HEK293 (cell line): ENCODE data around the gene RILPL1.
A peak's percentile ranks its signal among the peaks of the same experiment; 100 is the strongest.

Experiments used
- CTCF ChIP-seq: fragments of 450-650 bp; formaldehyde crosslinking; IDR thresholded peaks from 2 replicates; pipeline ENCODE4 v1.5.1; 2016; ENCODE audit warnings: missing biosample characterization, missing genetic modification characterization
- HIC1 ChIP-seq: fragments of 450-650 bp; formaldehyde crosslinking; IDR thresholded peaks from 2 replicates; pipeline ENCODE4 v1.5.1; 2016; ENCODE audit warnings: missing biosample characterization, missing genetic modification characterization
- KLF9 ChIP-seq: fragments of 450-650 bp; formaldehyde crosslinking; IDR thresholded peaks from 2 replicates; pipeline ENCODE4 v1.5.1; 2016; ENCODE audit warnings: missing biosample characterization, missing genetic modification characterization, low read depth
- RBAK ChIP-seq: fragments of 450-650 bp; formaldehyde crosslinking; IDR thresholded peaks from 2 replicates; pipeline ENCODE4 v1.5.1; 2016; ENCODE audit warnings: missing biosample characterization, missing genetic modification characterization
- SCRT1 ChIP-seq: fragments of 450-650 bp; formaldehyde crosslinking; IDR thresholded peaks from 2 replicates; pipeline ENCODE4 v1.5.1; 2016; ENCODE audit warnings: missing biosample characterization, missing genetic modification characterization, borderline replicate concordance
- ZBTB20 ChIP-seq: fragments of 450-650 bp; formaldehyde crosslinking; IDR thresholded peaks from 2 replicates; pipeline ENCODE4 v1.5.1; 2016; ENCODE audit warnings: missing biosample characterization, missing genetic modification characterization
- ZBTB7A ChIP-seq: fragments of 450-650 bp; formaldehyde crosslinking; IDR thresholded peaks from 2 replicates; pipeline ENCODE4 v1.5.1; 2016; ENCODE audit warnings: low read depth, missing biosample characterization, missing genetic modification characterization
- ZFP3 ChIP-seq: fragments of 450-650 bp; formaldehyde crosslinking; IDR thresholded peaks from 2 replicates; pipeline ENCODE4 v1.5.1; 2016; ENCODE audit warnings: low read depth, missing biosample characterization, missing genetic modification characterization
- ZNF416 ChIP-seq: fragments of 450-650 bp; formaldehyde crosslinking; IDR thresholded peaks from 2 replicates; pipeline ENCODE4 v1.5.1; 2016; ENCODE audit warnings: missing biosample characterization, missing genetic modification characterization
- ZNF501 ChIP-seq: fragments of 450-650 bp; formaldehyde crosslinking; IDR thresholded peaks from 2 replicates; pipeline ENCODE4 v1.5.1; 2016; ENCODE audit warnings: missing biosample characterization, missing genetic modification characterization
- ZNF510 ChIP-seq: fragments of 450-650 bp; formaldehyde crosslinking; IDR thresholded peaks from 2 replicates; pipeline ENCODE4 v1.5.1; 2018; ENCODE audit warnings: mild to moderate bottlenecking, missing genetic modification characterization, missing biosample characterization; ENCODE audit not compliant: insufficient replicate concordance
- ZNF585B ChIP-seq: fragments of 450-650 bp; formaldehyde crosslinking; IDR thresholded peaks from 2 replicates; pipeline ENCODE4 v1.5.1; 2016; ENCODE audit warnings: missing biosample characterization, missing genetic modification characterization
- ZNF621 ChIP-seq: fragments of 450-650 bp; formaldehyde crosslinking; IDR thresholded peaks from 2 replicates; pipeline ENCODE4 v1.5.1; 2017; ENCODE audit warnings: missing biosample characterization, missing genetic modification characterization
- ZNF626 ChIP-seq: fragments of 450-650 bp; sonication (Bioruptor Pico); formaldehyde crosslinking; IDR thresholded peaks from 2 replicates; pipeline ENCODE4 v1.5.1; 2018; ENCODE audit warnings: missing biosample characterization, missing genetic modification characterization, inconsistent platforms
- ZNF629 ChIP-seq: fragments of 450-650 bp; formaldehyde crosslinking; IDR thresholded peaks from 2 replicates; pipeline ENCODE4 v1.5.1; 2017; ENCODE audit warnings: missing biosample characterization, missing genetic modification characterization
- ZNF704 ChIP-seq: fragments of 450-650 bp; formaldehyde crosslinking; IDR thresholded peaks from 2 replicates; pipeline ENCODE4 v1.5.1; 2016; ENCODE audit warnings: missing biosample characterization, missing genetic modification characterization
- ZNF777 ChIP-seq: fragments of 450-650 bp; formaldehyde crosslinking; IDR thresholded peaks from 2 replicates; pipeline ENCODE4 v1.5.1; 2017; ENCODE audit warnings: missing biosample characterization, missing genetic modification characterization, borderline replicate concordance
- ZSCAN5A ChIP-seq: fragments of 450-650 bp; formaldehyde crosslinking; IDR thresholded peaks from 2 replicates; pipeline ENCODE4 v1.5.1; 2016; ENCODE audit warnings: missing biosample characterization, missing genetic modification characterization
- TF ChIP-seq, protein P1 (sequence below): fragments of 450-650 bp; IDR thresholded peaks from 2 replicates; pipeline ENCODE4 v1.5.1; 2018; ENCODE audit warnings: missing biosample characterization, missing genetic modification characterization
- TF ChIP-seq, protein P2 (sequence below): fragments of 450-650 bp; formaldehyde crosslinking; IDR thresholded peaks from 2 replicates; pipeline ENCODE4 v1.5.1; 2017; ENCODE audit warnings: missing biosample characterization, missing genetic modification characterization
- TF ChIP-seq, protein P3 (sequence below): fragments of 450-650 bp; formaldehyde crosslinking; IDR thresholded peaks from 2 replicates; pipeline ENCODE4 v1.5.1; 2016; ENCODE audit warnings: missing biosample characterization, missing genetic modification characterization
- TF ChIP-seq, protein P4 (sequence below): fragments of 450-650 bp; formaldehyde crosslinking; IDR thresholded peaks from 2 replicates; pipeline ENCODE4 v1.5.1; 2016; ENCODE audit warnings: missing biosample characterization, missing genetic modification characterization

The RILPL1 gene

GRCh38 chr12:123512838-123513665 is 20.5 kb downstream of the RILPL1 start (continued):
- no peak for TF ChIP-seq ZNF626
- no peak for TF ChIP-seq ZBTB20
- TF ChIP-seq ZNF621 (tag by site-specific recombination), result no peak
- TF ChIP-seq ZNF585B, result no peak; the same call in 1 of the 2 replicates
- TF ChIP-seq ZNF510 (tag by site-specific recombination), result no peak
- no peak for TF ChIP-seq HIC1 (tag by site-specific recombination)
- TF ChIP-seq, protein P1, sequence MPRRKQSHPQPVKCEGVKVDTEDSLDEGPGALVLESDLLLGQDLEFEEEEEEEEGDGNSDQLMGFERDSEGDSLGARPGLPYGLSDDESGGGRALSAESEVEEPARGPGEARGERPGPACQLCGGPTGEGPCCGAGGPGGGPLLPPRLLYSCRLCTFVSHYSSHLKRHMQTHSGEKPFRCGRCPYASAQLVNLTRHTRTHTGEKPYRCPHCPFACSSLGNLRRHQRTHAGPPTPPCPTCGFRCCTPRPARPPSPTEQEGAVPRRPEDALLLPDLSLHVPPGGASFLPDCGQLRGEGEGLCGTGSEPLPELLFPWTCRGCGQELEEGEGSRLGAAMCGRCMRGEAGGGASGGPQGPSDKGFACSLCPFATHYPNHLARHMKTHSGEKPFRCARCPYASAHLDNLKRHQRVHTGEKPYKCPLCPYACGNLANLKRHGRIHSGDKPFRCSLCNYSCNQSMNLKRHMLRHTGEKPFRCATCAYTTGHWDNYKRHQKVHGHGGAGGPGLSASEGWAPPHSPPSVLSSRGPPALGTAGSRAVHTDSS (tag by site-specific recombination), result no peak
- no peak for TF ChIP-seq KLF9 (tag by site-specific recombination)
- no peak for TF ChIP-seq SCRT1 (tag by site-specific recombination)
- TF ChIP-seq ZNF777 (tag by site-specific recombination), result no peak
- TF ChIP-seq, protein P2, sequence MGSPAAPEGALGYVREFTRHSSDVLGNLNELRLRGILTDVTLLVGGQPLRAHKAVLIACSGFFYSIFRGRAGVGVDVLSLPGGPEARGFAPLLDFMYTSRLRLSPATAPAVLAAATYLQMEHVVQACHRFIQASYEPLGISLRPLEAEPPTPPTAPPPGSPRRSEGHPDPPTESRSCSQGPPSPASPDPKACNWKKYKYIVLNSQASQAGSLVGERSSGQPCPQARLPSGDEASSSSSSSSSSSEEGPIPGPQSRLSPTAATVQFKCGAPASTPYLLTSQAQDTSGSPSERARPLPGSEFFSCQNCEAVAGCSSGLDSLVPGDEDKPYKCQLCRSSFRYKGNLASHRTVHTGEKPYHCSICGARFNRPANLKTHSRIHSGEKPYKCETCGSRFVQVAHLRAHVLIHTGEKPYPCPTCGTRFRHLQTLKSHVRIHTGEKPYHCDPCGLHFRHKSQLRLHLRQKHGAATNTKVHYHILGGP (tag by site-specific recombination), result no peak
- no peak for TF ChIP-seq RBAK (tag by site-specific recombination)
- no peak for TF ChIP-seq ZNF416
- TF ChIP-seq ZNF629 (tag by site-specific recombination), result no peak
- TF ChIP-seq, protein P3, sequence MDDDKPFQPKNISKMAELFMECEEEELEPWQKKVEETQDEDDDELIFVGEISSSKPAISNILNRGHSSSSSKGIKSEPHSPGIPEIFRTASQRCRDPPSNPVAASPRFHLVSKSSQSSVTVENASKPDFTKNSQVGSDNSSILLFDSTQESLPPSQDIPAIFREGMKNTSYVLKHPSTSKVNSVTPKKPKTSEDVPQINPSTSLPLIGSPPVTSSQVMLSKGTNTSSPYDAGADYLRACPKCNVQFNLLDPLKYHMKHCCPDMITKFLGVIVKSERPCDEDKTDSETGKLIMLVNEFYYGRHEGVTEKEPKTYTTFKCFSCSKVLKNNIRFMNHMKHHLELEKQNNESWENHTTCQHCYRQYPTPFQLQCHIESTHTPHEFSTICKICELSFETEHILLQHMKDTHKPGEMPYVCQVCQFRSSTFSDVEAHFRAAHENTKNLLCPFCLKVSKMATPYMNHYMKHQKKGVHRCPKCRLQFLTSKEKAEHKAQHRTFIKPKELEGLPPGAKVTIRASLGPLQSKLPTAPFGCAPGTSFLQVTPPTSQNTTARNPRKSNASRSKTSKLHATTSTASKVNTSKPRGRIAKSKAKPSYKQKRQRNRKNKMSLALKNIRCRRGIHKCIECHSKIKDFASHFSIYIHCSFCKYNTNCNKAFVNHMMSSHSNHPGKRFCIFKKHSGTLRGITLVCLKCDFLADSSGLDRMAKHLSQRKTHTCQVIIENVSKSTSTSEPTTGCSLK (tag by site-specific recombination), result no peak; the same call in 1 of the 2 replicates
- TF ChIP-seq ZFP3 (tag by site-specific recombination), result no peak
- TF ChIP-seq, protein P4, sequence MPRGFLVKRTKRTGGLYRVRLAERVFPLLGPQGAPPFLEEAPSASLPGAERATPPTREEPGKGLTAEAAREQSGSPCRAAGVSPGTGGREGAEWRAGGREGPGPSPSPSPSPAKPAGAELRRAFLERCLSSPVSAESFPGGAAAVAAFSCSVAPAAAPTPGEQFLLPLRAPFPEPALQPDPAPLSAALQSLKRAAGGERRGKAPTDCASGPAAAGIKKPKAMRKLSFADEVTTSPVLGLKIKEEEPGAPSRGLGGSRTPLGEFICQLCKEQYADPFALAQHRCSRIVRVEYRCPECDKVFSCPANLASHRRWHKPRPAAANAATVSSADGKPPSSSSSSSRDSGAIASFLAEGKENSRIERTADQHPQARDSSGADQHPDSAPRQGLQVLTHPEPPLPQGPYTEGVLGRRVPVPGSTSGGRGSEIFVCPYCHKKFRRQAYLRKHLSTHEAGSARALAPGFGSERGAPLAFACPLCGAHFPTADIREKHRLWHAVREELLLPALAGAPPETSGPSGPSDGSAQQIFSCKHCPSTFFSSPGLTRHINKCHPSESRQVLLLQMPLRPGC (tag by site-specific recombination), result 0 out of 2 replicates have a peak, but pooled peaks have one; percentile 28
- no peak for TF ChIP-seq CTCF (tag by site-specific recombination)
- no peak for TF ChIP-seq ZNF704 (tag by site-specific recombination)
- no peak for TF ChIP-seq ZNF501 (tag by site-specific recombination)
- TF ChIP-seq ZBTB7A (tag by site-specific recombination), result no peak
- no peak for TF ChIP-seq ZSCAN5A (tag by site-specific recombination)
